Natural killer cell treated with Interleukin-12 subunit alpha and Interleukin-12 subunit beta and Interleukin-15 and Interleukin-18, amount 100 ng/mL, for 72 hours (primary cell): ENCODE results near the gene IFT80. TPM values are rescaled to one million over a fixed set of nuclear protein-coding genes. Genes with fewer than 3 reads are reported as not detected.
"Not testable (repeated sequence)": the region's sequence is repeated elsewhere in the genome, so short reads cannot be mapped to it uniquely, and the experiment has no call there.

Experiments
- ATAC-seq, 2 donors: fragments of 150-1000 bp; cut with Tn5 transposase in 1 of 2; sonication (Bioruptor Pico), chemical (Tn5 transposase) in 1 of 2; 2 replicates each; pipeline ENCODE4 v1.10.0; 2021
- DNase-seq: peaks from one replicate; pipeline ENCODE4 v3.0.0; 2022; ENCODE audit warnings: low spot score
- H3K27ac Mint-ChIP-seq, 2 donors: 1 replicate in 1 of 2; 2 replicates in 1 of 2; pipeline ENCODE4 v1.8.0; 2022; ENCODE audit warnings: mixed read lengths in 2 of 2, mild to moderate bottlenecking in 1 of 2, moderate library complexity in 1 of 2
- H3K27me3 Mint-ChIP-seq, 2 donors: 1 replicate in 1 of 2; 2 replicates in 1 of 2; pipeline ENCODE4 v1.8.0; 2022; ENCODE audit warnings: mixed read lengths in 2 of 2
- H3K36me3 Mint-ChIP-seq: one replicate; pipeline ENCODE4 v1.8.0; 2022; ENCODE audit warnings: mixed read lengths
- H3K4me1 Mint-ChIP-seq, 2 donors: 1 replicate in 1 of 2; 2 replicates in 1 of 2; pipeline ENCODE4 v1.8.0; 2022; ENCODE audit warnings: low read depth in 2 of 2, mixed read lengths in 2 of 2, mild to moderate bottlenecking in 1 of 2
- H3K4me3 Mint-ChIP-seq: one replicate; pipeline ENCODE4 v1.8.0; 2022; ENCODE audit warnings: mixed read lengths
- H3K9me3 Mint-ChIP-seq: 2 replicates; pipeline ENCODE4 v1.8.0; 2022; ENCODE audit warnings: mixed read lengths
- total RNA-seq, 2 donors: library from RNA; stranded (reverse); gene quantifications; one replicate each; pipeline ENCODE4 v1.2.3, GENCODE V29; 2022

The IFT80 gene
- total RNA-seq, 2 donors from 2014 or later, result 15.7 to 25.7 TPM

DNA sequence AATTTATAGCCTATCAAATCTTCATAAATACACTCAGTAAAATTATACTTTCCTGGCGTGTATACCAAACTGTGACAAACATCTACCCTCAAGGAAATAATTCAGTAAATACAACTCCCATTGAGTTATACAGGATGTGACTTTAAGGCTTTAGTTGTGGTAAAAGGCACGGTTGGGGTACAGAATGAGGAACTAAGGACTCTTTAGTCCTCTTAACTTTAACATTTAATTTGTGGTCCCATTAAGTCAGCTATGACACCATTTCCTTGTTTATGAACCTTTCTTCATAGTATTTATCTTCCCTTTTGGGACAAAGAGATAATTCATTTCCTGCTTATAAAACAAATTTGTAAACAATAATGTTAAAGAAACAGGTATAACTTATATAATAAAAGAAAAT is 30.2 kb downstream of the IFT80 start:
- no peak overlapping the region for H3K4me3 Mint-ChIP-seq
- DNase-seq (no peak), ATAC-seq (no peak)
- H3K9me3 Mint-ChIP-seq, result no peaks in the 10 kb centered on the region
- no peaks in the 10 kb centered on the region for H3K27me3 Mint-ChIP-seq
- H3K27ac Mint-ChIP-seq, result no peak overlapping the region
- no peaks in the 10 kb centered on the region for H3K4me1 Mint-ChIP-seq
- peaks cover 7% of the 10 kb centered on the region for H3K36me3 Mint-ChIP-seq

DNA sequence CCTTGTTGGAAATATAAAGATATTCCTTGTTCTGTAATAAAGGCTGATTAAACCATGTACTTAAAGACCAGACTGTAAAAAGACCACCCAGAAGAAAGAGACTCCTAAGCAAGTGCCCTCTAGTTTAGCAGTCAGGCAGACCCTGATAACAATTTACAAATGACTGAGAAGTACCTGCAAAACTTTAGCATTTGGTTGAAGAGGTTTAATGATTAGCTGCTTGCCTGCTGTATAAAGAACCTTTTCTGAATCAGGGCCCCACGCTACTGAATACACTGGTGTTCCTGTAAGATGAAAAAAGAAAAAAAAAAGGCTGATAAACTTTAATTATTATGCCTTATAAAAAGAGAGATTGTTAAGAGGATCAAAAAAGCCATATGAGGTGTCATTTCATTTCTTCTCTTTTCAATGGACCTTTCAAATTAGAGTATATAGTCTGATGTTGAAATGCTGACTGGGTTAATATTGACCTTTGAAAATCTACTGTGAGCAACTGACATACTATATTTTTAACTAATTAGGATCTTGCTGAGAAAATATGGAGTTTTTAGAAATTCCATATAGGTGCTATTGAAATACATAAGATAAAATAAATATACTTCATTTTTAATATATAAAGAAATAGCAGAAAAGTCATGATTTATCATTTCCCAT is 33.0 kb downstream of the IFT80 start:
- Mint-ChIP-seq H3K9me3 (no peaks in the 10 kb centered on the region), H3K36me3 (peaks cover 13% of the 10 kb centered on the region), H3K27me3 (no peaks in the 10 kb centered on the region), H3K27ac (no peak overlapping the region), H3K4me3 (no peak overlapping the region), H3K4me1 (peaks cover 7% of the 10 kb centered on the region in 2 donors)
- DNase-seq, result no peak
- ATAC-seq, result no peak

DNA sequence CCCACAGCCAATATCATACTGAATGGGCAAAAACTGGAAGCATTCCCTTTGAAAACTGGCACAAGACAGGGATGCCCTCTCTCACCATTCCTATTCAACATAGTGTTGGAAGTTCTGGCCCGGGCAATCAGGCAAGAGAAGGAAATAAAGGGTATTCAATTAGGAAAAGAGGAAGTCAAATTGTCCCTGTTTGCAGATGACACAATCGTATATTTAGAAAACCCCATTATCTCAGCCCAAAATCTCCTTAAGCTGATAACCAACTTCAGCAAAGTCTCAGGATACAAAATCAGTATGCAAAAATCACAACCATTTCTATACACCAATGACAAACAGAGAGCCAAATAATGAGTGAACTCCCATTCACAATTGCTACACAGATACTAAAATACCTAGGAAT is 36.1 kb downstream of the IFT80 start:
- H3K9me3 Mint-ChIP-seq, H3K27me3 Mint-ChIP-seq, DNase-seq, H3K4me1 Mint-ChIP-seq, H3K27ac Mint-ChIP-seq, H3K4me3 Mint-ChIP-seq, ATAC-seq: not testable (repeated sequence)
- H3K36me3 Mint-ChIP-seq, result peaks cover 16% of the 10 kb centered on the region

DNA sequence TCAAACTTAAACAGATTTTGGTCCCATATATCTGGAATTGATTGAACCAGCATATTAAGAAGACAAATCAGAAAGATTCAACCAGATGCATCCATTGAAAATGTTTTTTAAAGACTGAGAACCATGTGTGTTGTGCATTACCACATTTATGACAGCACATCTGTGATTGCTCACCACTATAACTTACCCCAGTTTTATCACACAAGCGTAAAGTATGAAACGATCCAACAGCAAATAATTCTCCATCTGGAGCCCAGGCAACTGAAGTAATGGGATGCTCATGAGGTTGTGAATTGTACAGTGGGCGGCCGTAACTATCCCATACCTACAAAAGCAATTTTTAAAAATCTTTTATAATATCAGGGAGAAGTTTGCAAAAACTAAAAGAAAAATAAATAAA is 43.2 kb downstream of the IFT80 start:
- no peak for DNase-seq

DNA sequence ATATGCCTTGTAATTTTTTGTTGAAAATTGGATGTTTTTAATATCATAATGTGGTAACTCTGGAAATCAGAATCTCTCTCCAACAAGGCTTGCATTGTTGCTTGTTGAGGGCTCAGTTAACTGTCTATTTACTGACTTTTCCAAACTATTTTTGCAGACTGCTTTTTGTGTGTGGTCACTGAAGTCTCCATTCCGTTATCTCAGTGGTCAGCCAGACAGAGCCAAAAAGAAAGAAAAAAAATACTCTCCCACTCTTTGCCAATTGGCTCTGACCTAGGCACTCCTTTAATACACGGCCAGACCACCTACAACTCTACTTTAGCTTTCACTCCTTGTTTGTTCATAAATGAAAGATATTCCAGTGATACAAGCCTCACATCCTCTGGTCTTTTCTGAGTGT is 52.5 kb downstream of the IFT80 start:
- H3K4me3 Mint-ChIP-seq, result no peak overlapping the region
- no peak for DNase-seq
- no peak overlapping the region for H3K27ac Mint-ChIP-seq
- no peaks in the 10 kb centered on the region for H3K4me1 Mint-ChIP-seq
- no peak for ATAC-seq
- no peaks in the 10 kb centered on the region for H3K27me3 Mint-ChIP-seq
- no peaks in the 10 kb centered on the region for H3K9me3 Mint-ChIP-seq
- H3K36me3 Mint-ChIP-seq, result no peaks in the 10 kb centered on the region

More for the DNA sequence above, 43.2 kb downstream of the IFT80 start:
- no peaks in the 10 kb centered on the region for H3K4me1 Mint-ChIP-seq
- H3K36me3 Mint-ChIP-seq, result peaks cover 8% of the 10 kb centered on the region
- H3K4me3 Mint-ChIP-seq, result no peak overlapping the region
- H3K27ac Mint-ChIP-seq, result no peak overlapping the region
- no peak for ATAC-seq
- H3K27me3 Mint-ChIP-seq, result no peaks in the 10 kb centered on the region
- no peaks in the 10 kb centered on the region for H3K9me3 Mint-ChIP-seq

DNA sequence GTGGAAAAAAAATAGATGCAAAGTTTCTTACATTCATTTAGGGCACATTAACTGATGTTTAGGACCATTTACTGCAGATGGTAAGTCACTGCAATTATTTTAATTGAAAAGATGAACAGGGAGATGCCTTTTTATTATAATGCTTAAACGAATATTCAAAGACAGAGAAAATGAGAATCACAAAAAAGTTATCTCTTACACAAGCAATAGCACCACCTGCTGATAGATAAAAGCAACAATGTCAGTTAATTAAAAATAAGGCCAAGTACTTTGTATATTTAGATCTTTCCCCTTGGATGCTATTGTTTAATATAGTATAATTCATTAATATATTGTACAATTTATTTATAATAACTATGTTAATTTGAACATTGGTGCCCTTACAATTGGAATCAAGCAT is 55.9 kb downstream of the IFT80 start:
- H3K27ac Mint-ChIP-seq, result no peak overlapping the region
- H3K4me1 Mint-ChIP-seq, result no peaks in the 10 kb centered on the region
- DNase-seq (no peak), ATAC-seq (no peak)
- no peaks in the 10 kb centered on the region for H3K9me3 Mint-ChIP-seq
- H3K36me3 Mint-ChIP-seq, result no peaks in the 10 kb centered on the region
- H3K27me3 Mint-ChIP-seq, result no peaks in the 10 kb centered on the region
- no peak overlapping the region for H3K4me3 Mint-ChIP-seq

DNA sequence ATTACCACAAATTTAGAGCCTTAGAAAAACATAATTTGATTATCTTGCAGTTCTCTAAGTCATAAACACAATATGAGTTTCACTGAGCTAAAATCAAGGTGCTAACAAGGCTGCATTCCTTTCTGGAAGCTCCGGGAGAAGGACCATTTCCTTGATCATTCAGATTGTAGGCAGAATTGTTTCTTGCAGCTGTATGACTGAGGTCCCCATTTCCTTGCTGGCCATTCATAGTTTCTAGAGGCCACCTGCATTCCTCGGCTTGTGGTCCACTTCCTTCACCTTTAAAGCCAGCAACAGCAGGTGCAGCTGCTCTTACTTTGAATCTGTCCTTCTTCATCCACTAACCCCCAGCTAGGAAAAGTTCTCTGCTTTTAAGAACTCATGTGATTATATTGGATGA is 58.7 kb downstream of the IFT80 start:
- H3K27me3 Mint-ChIP-seq, result no peaks in the 10 kb centered on the region
- H3K36me3 Mint-ChIP-seq, result no peaks in the 10 kb centered on the region
- H3K4me3 Mint-ChIP-seq, result no peak overlapping the region
- H3K9me3 Mint-ChIP-seq, result peaks cover 3% of the 10 kb centered on the region
- H3K4me1 Mint-ChIP-seq, result no peaks in the 10 kb centered on the region
- ATAC-seq (no peak), DNase-seq (no peak)
- H3K27ac Mint-ChIP-seq, result no peak overlapping the region

DNA sequence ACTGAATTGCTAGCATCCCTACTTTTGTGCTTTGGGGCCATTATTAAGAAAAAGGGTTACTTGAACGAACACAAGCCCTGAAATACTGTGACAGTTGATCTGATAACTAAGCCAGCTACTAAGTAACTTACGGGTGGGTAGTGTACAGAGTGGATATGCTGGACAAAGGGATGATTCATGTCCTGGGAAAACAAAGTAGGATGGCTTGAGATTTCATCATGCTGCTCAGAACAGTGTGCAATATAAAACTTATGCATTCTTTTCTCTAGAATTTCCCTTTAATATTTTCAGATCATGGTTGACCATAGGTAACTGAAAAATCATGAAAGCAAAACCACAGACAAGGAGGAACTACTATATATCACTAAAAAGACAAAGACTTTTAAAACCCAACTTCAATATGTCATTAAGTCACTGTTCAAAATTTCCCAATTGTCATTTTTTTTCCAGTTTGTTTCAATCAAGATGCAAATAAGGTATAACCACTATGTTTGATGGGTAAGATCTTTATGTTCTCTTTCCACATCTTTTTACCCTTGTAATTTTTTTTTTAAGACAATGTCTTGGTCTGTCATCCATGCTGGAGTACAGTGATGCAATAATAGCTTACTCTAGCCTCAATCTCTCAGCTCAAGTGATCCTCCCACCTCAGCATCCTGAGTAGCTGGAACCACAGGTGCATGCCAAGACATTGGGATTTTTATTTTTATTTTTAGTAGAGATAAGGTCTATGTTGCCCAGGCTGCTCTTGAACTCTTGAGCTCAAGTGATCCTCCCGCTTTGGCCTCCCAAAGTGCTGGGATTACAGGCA is 67.7 kb downstream of the IFT80 start:
- Mint-ChIP-seq H3K4me3 (no peak overlapping the region), H3K27ac (no peak overlapping the region), H3K27me3 (no peaks in the 10 kb centered on the region), H3K36me3 (no peaks in the 10 kb centered on the region), H3K4me1 (peaks cover 0 to 4% of the 10 kb centered on the region in 2 donors), H3K9me3 (peaks cover 3% of the 10 kb centered on the region)
- ATAC-seq (no peak), DNase-seq (no peak)

DNA sequence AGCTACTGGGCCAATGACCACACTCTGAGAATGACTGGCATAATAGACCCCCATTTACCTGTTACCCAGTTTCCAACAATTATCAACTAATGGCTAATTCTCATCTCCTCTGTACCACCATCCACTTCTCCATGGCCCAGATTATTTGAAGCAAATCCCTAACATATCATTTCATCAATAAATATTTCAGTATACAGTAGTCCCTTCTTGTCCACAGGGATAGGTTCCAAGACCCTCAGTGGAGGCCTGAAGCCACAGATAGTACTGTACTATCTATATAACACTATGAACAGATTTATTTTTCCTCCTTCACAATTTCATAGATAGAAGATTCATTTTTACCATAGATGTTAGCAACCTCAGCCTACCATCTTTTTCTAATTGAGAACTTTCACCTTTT is 68.3 kb downstream of the IFT80 start:
- ATAC-seq (no peak), DNase-seq (no peak)
- Mint-ChIP-seq H3K27ac (no peak overlapping the region), H3K4me3 (no peak overlapping the region), H3K4me1 (peaks cover 0 to 4% of the 10 kb centered on the region in 2 donors), H3K27me3 (no peaks in the 10 kb centered on the region), H3K9me3 (peaks cover 3% of the 10 kb centered on the region), H3K36me3 (no peaks in the 10 kb centered on the region)

DNA sequence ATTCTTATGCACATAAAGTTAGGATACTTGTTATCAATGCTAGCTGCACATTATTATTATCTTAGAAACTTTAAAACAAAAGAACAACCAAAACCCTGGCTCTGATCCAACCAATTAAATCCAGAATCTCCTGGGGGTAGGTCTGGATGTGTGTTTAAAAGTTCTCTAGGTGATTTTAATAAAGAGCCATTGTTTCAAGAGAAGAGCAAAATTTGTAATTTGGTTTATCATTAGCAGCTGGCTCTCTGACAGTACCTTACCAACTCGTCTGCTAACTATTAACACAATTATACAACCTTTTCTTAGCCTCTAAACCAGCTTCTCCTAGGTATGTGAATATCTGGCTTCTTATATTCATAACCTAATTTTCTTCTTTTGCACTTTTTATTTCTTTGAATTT is 68.9 kb downstream of the IFT80 start:
- H3K27me3 Mint-ChIP-seq, result no peaks in the 10 kb centered on the region
- peaks cover 0 to 4% of the 10 kb centered on the region in 2 donors for H3K4me1 Mint-ChIP-seq
- H3K36me3 Mint-ChIP-seq, result no peaks in the 10 kb centered on the region
- H3K27ac Mint-ChIP-seq, result no peak overlapping the region
- ATAC-seq (no peak), DNase-seq (no peak)
- H3K9me3 Mint-ChIP-seq, result peaks cover 3% of the 10 kb centered on the region
- H3K4me3 Mint-ChIP-seq, result no peak overlapping the region

DNA sequence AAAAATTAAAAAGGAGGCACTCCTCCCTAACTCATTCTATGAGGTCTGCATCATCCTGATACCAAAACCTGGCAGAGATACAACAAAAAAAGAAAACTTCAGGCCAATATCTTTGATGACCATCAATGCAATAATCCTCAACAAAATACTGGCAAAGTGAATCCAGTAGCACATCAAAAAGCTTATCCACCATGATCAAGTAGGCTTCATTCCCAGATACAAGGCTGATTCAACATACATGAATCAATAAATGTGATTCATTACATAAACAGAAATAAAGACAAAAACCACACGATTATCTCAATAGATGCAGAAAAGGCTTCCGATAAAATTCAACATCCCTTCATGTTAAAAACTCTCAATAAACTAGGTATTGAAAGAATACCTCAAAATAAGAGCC is 72.7 kb downstream of the IFT80 start:
- not testable (repeated sequence) for H3K9me3 Mint-ChIP-seq, H3K36me3 Mint-ChIP-seq, H3K27ac Mint-ChIP-seq, H3K4me3 Mint-ChIP-seq, H3K27me3 Mint-ChIP-seq, H3K4me1 Mint-ChIP-seq, ATAC-seq, DNase-seq

DNA sequence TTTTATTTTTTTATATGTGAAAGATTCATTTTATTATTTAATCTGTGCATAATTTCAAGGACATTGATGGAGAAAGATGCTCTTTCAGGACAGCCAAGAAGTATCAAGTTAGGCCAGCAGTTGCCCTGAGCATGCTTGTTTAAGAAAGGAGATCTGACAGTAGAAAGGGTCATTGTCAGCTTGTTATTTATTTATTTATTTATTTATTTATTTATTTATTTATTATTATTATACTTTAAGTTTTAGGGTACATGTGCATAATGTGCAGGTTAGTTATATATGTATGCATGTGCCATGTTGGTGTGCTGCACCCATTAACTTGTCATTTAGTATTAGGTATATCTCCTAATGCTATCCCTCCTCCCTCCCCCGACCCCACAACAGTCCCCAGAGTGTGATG is 77.2 kb downstream of the IFT80 start:
- not testable (repeated sequence) for H3K27ac Mint-ChIP-seq, DNase-seq, ATAC-seq, H3K27me3 Mint-ChIP-seq, H3K36me3 Mint-ChIP-seq, H3K4me3 Mint-ChIP-seq, H3K9me3 Mint-ChIP-seq, H3K4me1 Mint-ChIP-seq

DNA sequence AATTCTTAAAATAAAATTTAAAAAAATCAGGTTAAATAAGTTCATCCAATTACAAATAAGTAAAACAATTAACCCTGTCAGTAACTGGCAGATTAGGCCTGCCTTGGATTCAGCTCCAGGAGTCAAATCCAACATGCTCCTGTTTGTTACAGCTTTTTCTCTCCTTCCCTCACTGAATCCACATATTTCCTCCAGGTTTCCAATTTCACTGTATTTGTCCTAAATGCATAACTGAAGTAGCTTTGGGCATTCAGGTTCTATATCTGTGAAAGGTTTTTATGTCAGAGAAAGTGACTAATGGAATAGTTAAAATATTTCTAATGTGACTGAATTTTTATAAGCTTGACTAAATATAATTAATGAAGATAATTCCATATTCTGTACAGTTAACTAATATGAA is 79.7 kb downstream of the IFT80 start:
- Mint-ChIP-seq H3K4me1 (no peaks in the 10 kb centered on the region), H3K4me3 (no peak overlapping the region), H3K27me3 (no peaks in the 10 kb centered on the region), H3K9me3 (peaks cover 3% of the 10 kb centered on the region), H3K36me3 (peaks cover 8% of the 10 kb centered on the region), H3K27ac (no peak overlapping the region)
- ATAC-seq (no peak), DNase-seq (no peak)

DNA sequence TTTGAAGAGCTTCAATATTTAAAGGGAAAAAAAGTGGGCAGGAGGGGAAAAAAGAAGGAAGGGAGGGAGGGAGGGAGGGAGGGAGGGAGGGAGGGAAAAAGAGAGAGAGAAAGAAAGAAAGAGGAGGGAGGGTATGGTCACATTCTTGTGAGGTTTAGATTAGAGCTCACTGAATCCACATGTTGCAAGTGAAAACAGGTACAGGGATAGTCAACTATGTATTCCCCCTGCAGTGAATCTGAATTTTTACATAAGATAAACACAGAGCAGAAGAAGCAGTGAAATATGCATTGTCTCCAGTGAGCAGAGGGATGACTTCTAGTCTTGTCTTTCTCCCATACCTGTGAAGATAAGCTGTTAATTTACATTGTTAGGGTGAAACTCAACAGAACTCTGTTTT is 84.0 kb downstream of the IFT80 start:
- no peak for DNase-seq
- Mint-ChIP-seq H3K4me3 (no peak overlapping the region), H3K27me3 (no peaks in the 10 kb centered on the region), H3K36me3 (no peaks in the 10 kb centered on the region), H3K9me3 (no peaks in the 10 kb centered on the region), H3K4me1 (no peaks in the 10 kb centered on the region), H3K27ac (no peak overlapping the region)
- no peak for ATAC-seq
